ENCODE results near the gene PGAP2.

DNA sequence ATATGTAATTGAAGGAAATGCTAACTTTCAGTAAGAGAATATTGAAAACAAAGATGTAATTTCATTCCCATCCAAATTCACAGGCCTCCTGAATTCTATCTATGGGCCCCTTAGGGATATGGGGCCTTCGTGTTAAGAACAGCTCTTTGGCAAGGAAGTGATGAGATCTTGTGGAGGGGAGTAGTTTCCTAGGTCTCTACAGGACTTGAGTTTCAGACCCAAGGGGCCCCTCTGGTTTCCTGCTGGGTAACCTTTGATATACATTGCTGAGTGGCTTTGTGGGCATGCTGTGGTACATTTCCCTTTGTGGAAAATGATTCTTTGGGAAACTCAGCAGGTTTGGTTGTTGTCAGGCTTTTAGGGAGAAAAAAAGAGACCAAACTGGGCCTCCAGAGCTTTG lies 53.3 kb downstream of the PGAP2 start:
- TF ChIP-seq, protein P1, sequence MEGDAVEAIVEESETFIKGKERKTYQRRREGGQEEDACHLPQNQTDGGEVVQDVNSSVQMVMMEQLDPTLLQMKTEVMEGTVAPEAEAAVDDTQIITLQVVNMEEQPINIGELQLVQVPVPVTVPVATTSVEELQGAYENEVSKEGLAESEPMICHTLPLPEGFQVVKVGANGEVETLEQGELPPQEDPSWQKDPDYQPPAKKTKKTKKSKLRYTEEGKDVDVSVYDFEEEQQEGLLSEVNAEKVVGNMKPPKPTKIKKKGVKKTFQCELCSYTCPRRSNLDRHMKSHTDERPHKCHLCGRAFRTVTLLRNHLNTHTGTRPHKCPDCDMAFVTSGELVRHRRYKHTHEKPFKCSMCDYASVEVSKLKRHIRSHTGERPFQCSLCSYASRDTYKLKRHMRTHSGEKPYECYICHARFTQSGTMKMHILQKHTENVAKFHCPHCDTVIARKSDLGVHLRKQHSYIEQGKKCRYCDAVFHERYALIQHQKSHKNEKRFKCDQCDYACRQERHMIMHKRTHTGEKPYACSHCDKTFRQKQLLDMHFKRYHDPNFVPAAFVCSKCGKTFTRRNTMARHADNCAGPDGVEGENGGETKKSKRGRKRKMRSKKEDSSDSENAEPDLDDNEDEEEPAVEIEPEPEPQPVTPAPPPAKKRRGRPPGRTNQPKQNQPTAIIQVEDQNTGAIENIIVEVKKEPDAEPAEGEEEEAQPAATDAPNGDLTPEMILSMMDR (IDR thresholded peaks at IDR 0.05) = no peak
- TF ChIP-seq EZH2 (IDR thresholded peaks at IDR 0.05; ENCODE audit: borderline replicate concordance, insufficient read depth, low read depth, low read length, poor library complexity, severe bottlenecking) = no peak

Data from B cell (primary cell).